DOHH2 (cell line): ENCODE results near the gene C1QTNF5.

ENCODE experiments used
- H3F3A ChIP-seq: fragments of 200-600 bp; sonication (generic), shearing (Covaris generic); 2 replicates; pipeline ENCODE4 v1.6.0; 2016; ENCODE audit warnings: antibody characterized with exemption, mild to moderate bottlenecking; ENCODE audit not compliant: control insufficient read depth, insufficient read depth
- H3K27ac ChIP-seq: fragments of 200-600 bp; sonication (generic); 2 replicates; pipeline ENCODE4 v1.5.1; 2014; ENCODE audit warnings: low read depth, mild to moderate bottlenecking, low read length, moderate library complexity
- H3K27me3 ChIP-seq: fragments of 200-600 bp; sonication (generic); 2 replicates; pipeline ENCODE4 v1.6.1; 2014; ENCODE audit warnings: mild to moderate bottlenecking, low read length, mixed read lengths; ENCODE audit not compliant: control insufficient read depth
- H3K36me3 ChIP-seq: fragments of 200-600 bp; sonication (generic); 2 replicates; pipeline ENCODE4 v1.6.1; 2014; ENCODE audit warnings: mild to moderate bottlenecking, low read length, moderate library complexity, mixed read lengths; ENCODE audit not compliant: control insufficient read depth
- H3K4me1 ChIP-seq: fragments of 200-600 bp; sonication (generic); 2 replicates; pipeline ENCODE4 v1.6.1; 2014; ENCODE audit warnings: mild to moderate bottlenecking, low read length, mixed read lengths; ENCODE audit not compliant: control insufficient read depth
- H3K4me2 ChIP-seq: fragments of 200-600 bp; sonication (generic); 2 replicates; pipeline ENCODE4 v1.6.0; 2014; ENCODE audit warnings: mild to moderate bottlenecking, low read length, moderate library complexity
- H3K4me3 ChIP-seq: fragments of 200-600 bp; sonication (generic); 2 replicates; pipeline ENCODE4 v1.5.1; 2014; ENCODE audit warnings: mild to moderate bottlenecking, low read length, mixed read lengths
- H3K79me2 ChIP-seq: fragments of 200-600 bp; sonication (generic); 2 replicates; pipeline ENCODE4 v1.6.1; 2014; ENCODE audit warnings: mild to moderate bottlenecking, low read length, mixed read lengths; ENCODE audit not compliant: control insufficient read depth
- H3K9me2 ChIP-seq: fragments of 200-600 bp; sonication (generic); replicated peaks from 2 replicates; pipeline ENCODE4 v1.6.1; 2014; ENCODE audit warnings: mild to moderate bottlenecking, low read length, mixed read lengths; ENCODE audit not compliant: control insufficient read depth
- H3K9me3 ChIP-seq: fragments of 200-600 bp; sonication (generic); 2 replicates; pipeline ENCODE4 v1.6.1; 2014; ENCODE audit warnings: antibody characterized with exemption, low read length, mixed read lengths; ENCODE audit not compliant: control insufficient read depth, insufficient read depth
- H4K20me1 ChIP-seq: fragments of 200-600 bp; sonication (generic); 2 replicates; pipeline ENCODE4 v1.6.0; 2014; ENCODE audit warnings: low read depth, mild to moderate bottlenecking, antibody characterized with exemption, low read length, moderate library complexity; ENCODE audit not compliant: control insufficient read depth, insufficient read depth
- CTCF ChIP-seq: fragments of 200-600 bp; sonication (generic); IDR thresholded peaks from one replicate; pipeline ENCODE4 v1.5.1; 2014; ENCODE audit warnings: antibody characterized with exemption, mild to moderate bottlenecking, low read depth, low read length; ENCODE audit not compliant: poor library complexity, severe bottlenecking
- EZH2phosphoT487 ChIP-seq: fragments of 200-600 bp; sonication (generic); IDR thresholded peaks from 2 replicates; pipeline ENCODE4 v1.6.1; 2017; ENCODE audit warnings: borderline replicate concordance, mild to moderate bottlenecking, antibody characterized with exemption, low read length, moderate library complexity, mixed read lengths

The C1QTNF5 gene

GRCh38 chr11:119355091-119355843 is 14.6 kb upstream of the C1QTNF5 start:
- peaks cover 3% of the 10 kb centered on the region; the same call in 1 of the 2 replicates for H3K79me2 ChIP-seq
- H3K27ac ChIP-seq = no peak overlapping the region
- H3K4me1 ChIP-seq = peaks cover 43% of the 10 kb centered on the region
- H3K9me3 ChIP-seq = no peaks in the 10 kb centered on the region
- H3K4me3 ChIP-seq = no peak overlapping the region
- H3K9me2 ChIP-seq = no peaks in the 10 kb centered on the region
- TF ChIP-seq EZH2phosphoT487 (no peak), CTCF (no peak)
- H3K4me2 ChIP-seq = no peak overlapping the region
- peaks cover 54% of the 10 kb centered on the region for H3K36me3 ChIP-seq
- H3K27me3 ChIP-seq = no peaks in the 10 kb centered on the region
- no peaks in the 10 kb centered on the region for H4K20me1 ChIP-seq
- H3F3A ChIP-seq = 0 out of 2 replicates have a peak, but pooled peaks cover 3% of the 10 kb centered on the region

- TF ChIP-seq CTCF (no peak), EZH2phosphoT487 (no peak)
- Histone ChIP-seq H3K9me2 (no peaks in the 10 kb centered on the region), H3K79me2 (no peaks in the 10 kb centered on the region), H3K9me3 (no peaks in the 10 kb centered on the region), H3K27me3 (no peaks in the 10 kb centered on the region), H3K27ac (no peak overlapping the region), H3K4me3 (no peak overlapping the region), H3F3A (0 out of 2 replicates have a peak, but pooled peaks cover 3% of the 10 kb centered on the region), H3K4me1 (peaks cover 23% of the 10 kb centered on the region), H3K36me3 (peaks cover 32% of the 10 kb centered on the region), H4K20me1 (no peaks in the 10 kb centered on the region), H3K4me2 (no peak overlapping the region)
Observed at GRCh38 chr11:119352857-119353260, 12.2 kb upstream of the C1QTNF5 start.

- H3F3A ChIP-seq = 0 out of 2 replicates have a peak, but pooled peaks cover 3% of the 10 kb centered on the region
- H3K9me2 ChIP-seq = no peaks in the 10 kb centered on the region
- no peak overlapping the region for H3K4me2 ChIP-seq
Observed at GRCh38 chr11:119351232-119351631, 10.5 kb upstream of the C1QTNF5 start.

More at GRCh38 chr11:119351232-119351631, 10.5 kb upstream of the C1QTNF5 start:
- Histone ChIP-seq H3K4me1 (peaks cover 11% of the 10 kb centered on the region), H3K79me2 (no peaks in the 10 kb centered on the region), H3K4me3 (no peak overlapping the region), H3K27me3 (peaks cover 11% of the 10 kb centered on the region), H3K9me3 (no peaks in the 10 kb centered on the region), H4K20me1 (no peaks in the 10 kb centered on the region), H3K36me3 (peaks cover 19% of the 10 kb centered on the region), H3K27ac (no peak overlapping the region)
- TF ChIP-seq EZH2phosphoT487 (no peak), CTCF (no peak)
